ENCODE measurements around the gene THTPA.
"Not testable (repeated sequence)": the region's sequence is repeated elsewhere in the genome, so short reads cannot be mapped to it uniquely, and the experiment has no call there.

THTPA gene

DNA sequence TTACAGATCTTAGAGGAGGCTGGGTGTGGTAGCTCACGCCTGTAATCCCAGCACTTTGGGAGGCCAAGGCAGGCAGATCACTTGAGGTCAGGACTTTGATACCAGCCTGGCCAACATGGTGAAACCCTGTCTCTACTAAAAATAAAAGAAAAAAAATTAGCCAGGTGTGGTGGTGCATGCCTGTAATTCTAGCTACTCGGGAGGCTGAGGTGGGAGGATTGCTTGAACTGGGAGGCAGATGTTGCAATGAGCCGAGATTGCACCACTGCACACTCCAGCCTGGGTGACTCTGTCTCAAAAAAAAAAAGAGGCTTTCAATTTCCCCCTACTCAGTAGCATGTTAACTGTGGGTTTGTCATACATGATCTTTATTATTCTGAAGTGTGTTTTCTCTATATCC lies 38.1 kb downstream of the THTPA start:
- not testable (repeated sequence) for H3K27ac ChIP-seq (ENCODE audit: low read depth, low read length); H3K36me3 ChIP-seq (ENCODE audit: control insufficient read depth, insufficient read depth, low read length); H3K9ac ChIP-seq (ENCODE audit: low read length); H3K27me3 ChIP-seq (ENCODE audit: control insufficient read depth, insufficient read depth, low read length); H3K9me3 ChIP-seq (ENCODE audit: control insufficient read depth, insufficient read depth, low read depth, low read length); H3K4me1 ChIP-seq (ENCODE audit: control insufficient read depth, insufficient read depth, low read length); H3K4me3 ChIP-seq (ENCODE audit: low read depth, low read length)

- Histone ChIP-seq H3K36me3 (ENCODE audit: control insufficient read depth, insufficient read depth, low read length) (no peaks in the 10 kb centered on the region), H3K9me3 (ENCODE audit: control insufficient read depth, insufficient read depth, low read depth, low read length) (no peaks in the 10 kb centered on the region), H3K4me3 (ENCODE audit: low read depth, low read length) (no peak overlapping the region), H3K4me1 (ENCODE audit: control insufficient read depth, insufficient read depth, low read length) (no peaks in the 10 kb centered on the region), H3K27me3 (ENCODE audit: control insufficient read depth, insufficient read depth, low read length) (no peaks in the 10 kb centered on the region), H3K9ac (ENCODE audit: low read length) (no peak overlapping the region), H3K27ac (ENCODE audit: low read depth, low read length) (no peak overlapping the region)
Measured at GRCh38 chr14:23600322-23600707, 44.2 kb downstream of the THTPA start.

DNA sequence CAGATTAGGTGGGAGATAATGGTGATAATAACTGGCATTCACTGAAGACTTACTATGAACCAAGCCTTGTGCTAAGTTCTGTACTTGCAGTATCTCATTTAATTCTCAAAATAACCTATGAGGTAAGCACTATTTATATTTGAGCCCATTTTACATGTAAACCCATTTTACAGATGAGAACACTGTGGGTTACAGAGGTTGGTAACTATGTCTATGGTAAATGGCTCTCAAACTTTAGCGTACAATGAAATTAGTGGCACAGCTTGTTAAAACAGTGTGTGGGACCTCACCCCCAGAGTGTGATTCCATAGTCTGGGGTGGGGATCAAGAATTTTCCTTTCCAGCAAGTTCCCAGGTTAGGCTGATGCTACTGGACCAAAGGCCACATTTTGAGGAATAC lies 44.7 kb downstream of the THTPA start:
- Histone ChIP-seq H3K9ac (ENCODE audit: low read length) (no peak overlapping the region), H3K4me1 (ENCODE audit: control insufficient read depth, insufficient read depth, low read length) (no peaks in the 10 kb centered on the region), H3K27ac (ENCODE audit: low read depth, low read length) (no peak overlapping the region), H3K4me3 (ENCODE audit: low read depth, low read length) (no peak overlapping the region), H3K27me3 (ENCODE audit: control insufficient read depth, insufficient read depth, low read length) (peaks cover under 1% of the 10 kb centered on the region; the same call in 1 of the 2 replicates), H3K9me3 (ENCODE audit: control insufficient read depth, insufficient read depth, low read depth, low read length) (no peaks in the 10 kb centered on the region), H3K36me3 (ENCODE audit: control insufficient read depth, insufficient read depth, low read length) (no peaks in the 10 kb centered on the region)

- Histone ChIP-seq H3K36me3 (ENCODE audit: control insufficient read depth, insufficient read depth, low read length) (no peaks in the 10 kb centered on the region), H3K27me3 (ENCODE audit: control insufficient read depth, insufficient read depth, low read length) (peaks cover 6% of the 10 kb centered on the region; the same call in 1 of the 2 replicates), H3K4me3 (ENCODE audit: low read depth, low read length) (no peak overlapping the region), H3K9me3 (ENCODE audit: control insufficient read depth, insufficient read depth, low read depth, low read length) (no peaks in the 10 kb centered on the region), H3K27ac (ENCODE audit: low read depth, low read length) (no peak overlapping the region), H3K9ac (ENCODE audit: low read length) (no peak overlapping the region), H3K4me1 (ENCODE audit: control insufficient read depth, insufficient read depth, low read length) (no peaks in the 10 kb centered on the region)
Measured at GRCh38 chr14:23601424-23601823, 45.4 kb downstream of the THTPA start.

GRCh38 chr14:23601845-23602180 lies 45.7 kb downstream of the THTPA start:
- Histone ChIP-seq H3K9me3 (ENCODE audit: control insufficient read depth, insufficient read depth, low read depth, low read length) (no peaks in the 10 kb centered on the region), H3K4me3 (ENCODE audit: low read depth, low read length) (no peak overlapping the region), H3K36me3 (ENCODE audit: control insufficient read depth, insufficient read depth, low read length) (no peaks in the 10 kb centered on the region), H3K27ac (ENCODE audit: low read depth, low read length) (no peak overlapping the region), H3K27me3 (ENCODE audit: control insufficient read depth, insufficient read depth, low read length) (peaks cover 10% of the 10 kb centered on the region; the same call in 1 of the 2 replicates), H3K9ac (ENCODE audit: low read length) (no peak overlapping the region), H3K4me1 (ENCODE audit: control insufficient read depth, insufficient read depth, low read length) (no peaks in the 10 kb centered on the region)

DNA sequence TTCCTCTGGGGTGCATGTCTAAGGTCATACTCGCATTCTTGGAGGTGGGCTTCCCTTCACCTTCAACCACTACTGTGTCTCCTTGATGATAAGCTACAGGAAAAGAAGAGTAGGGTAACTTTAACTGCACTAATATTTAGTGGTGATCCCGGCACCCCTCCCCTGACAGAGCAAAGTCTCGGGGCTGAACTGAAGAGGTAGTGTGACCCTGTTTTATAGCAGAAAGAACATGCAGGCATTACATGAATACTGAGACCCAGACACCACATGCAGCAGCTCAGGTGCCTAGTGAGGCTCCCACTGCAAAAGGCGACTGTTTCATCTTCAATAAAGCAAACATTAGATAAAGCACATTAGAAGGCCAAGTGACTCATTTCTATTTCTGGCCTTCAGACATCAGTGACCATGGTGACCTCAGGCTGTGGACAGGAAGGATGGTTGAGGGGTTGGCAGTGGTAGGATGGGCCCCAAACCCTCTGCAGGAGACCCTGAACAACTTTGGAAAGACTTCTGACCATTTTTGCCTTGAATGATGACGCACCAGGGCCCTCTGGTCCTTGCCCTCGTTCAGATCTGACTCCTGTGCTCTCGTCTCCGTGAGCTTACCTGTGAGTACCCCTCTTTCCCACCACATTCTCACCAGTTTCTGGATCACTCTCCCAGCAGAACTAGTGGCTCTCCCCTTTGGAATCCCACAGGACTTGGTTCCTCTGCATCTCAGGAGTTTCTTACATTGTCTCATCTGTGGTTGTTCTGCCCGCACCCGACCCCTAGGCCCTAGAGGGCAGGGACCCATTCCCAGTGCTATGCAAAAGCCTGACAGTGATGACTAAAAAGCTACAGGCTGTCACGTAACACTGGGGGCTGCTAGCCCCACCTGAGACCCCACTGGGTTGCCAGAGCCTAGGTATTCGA lies 46.4 kb downstream of the THTPA start:
- no peaks in the 10 kb centered on the region for H3K36me3 ChIP-seq (ENCODE audit: control insufficient read depth, insufficient read depth, low read length)
- H3K9me3 ChIP-seq (ENCODE audit: control insufficient read depth, insufficient read depth, low read depth, low read length): no peaks in the 10 kb centered on the region
- H3K4me1 ChIP-seq (ENCODE audit: control insufficient read depth, insufficient read depth, low read length): no peaks in the 10 kb centered on the region
- no peak overlapping the region for H3K9ac ChIP-seq (ENCODE audit: low read length)
- H3K27me3 ChIP-seq (ENCODE audit: control insufficient read depth, insufficient read depth, low read length): peaks cover 16% of the 10 kb centered on the region; the same call in 1 of the 2 replicates
- H3K4me3 ChIP-seq (ENCODE audit: low read depth, low read length): no peak overlapping the region
- H3K27ac ChIP-seq (ENCODE audit: low read depth, low read length): no peak overlapping the region

- Histone ChIP-seq H3K9ac (ENCODE audit: low read length) (no peak overlapping the region), H3K4me3 (ENCODE audit: low read depth, low read length) (no peak overlapping the region)
Measured at GRCh38 chr14:23603103-23603502, 47.0 kb downstream of the THTPA start.

DNA sequence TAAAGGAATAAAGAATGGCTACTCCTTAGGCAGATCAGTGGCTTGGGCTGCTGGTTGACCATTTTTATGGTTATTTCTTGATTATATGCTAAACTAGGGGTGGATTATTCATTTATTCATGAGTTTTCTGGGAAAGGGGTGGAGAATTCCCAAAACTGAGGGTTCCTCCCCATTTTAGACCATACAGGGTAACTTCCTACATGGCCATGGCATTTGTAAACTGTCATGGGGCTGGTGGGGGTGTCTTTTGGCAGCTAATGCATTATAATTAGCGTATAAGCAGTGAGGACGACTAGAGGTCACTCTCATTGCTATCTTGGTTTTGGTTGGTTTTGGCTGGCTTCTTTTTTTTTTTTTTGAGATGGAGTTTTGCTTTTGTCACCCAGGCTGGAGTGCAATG lies 48.1 kb downstream of the THTPA start:
- Histone ChIP-seq H3K9me3 (ENCODE audit: control insufficient read depth, insufficient read depth, low read depth, low read length) (no peaks in the 10 kb centered on the region), H3K4me3 (ENCODE audit: low read depth, low read length) (no peak overlapping the region), H3K27ac (ENCODE audit: low read depth, low read length) (no peak overlapping the region), H3K9ac (ENCODE audit: low read length) (no peak overlapping the region), H3K36me3 (ENCODE audit: control insufficient read depth, insufficient read depth, low read length) (no peaks in the 10 kb centered on the region), H3K4me1 (ENCODE audit: control insufficient read depth, insufficient read depth, low read length) (no peaks in the 10 kb centered on the region), H3K27me3 (ENCODE audit: control insufficient read depth, insufficient read depth, low read length) (peaks cover 19% of the 10 kb centered on the region; the same call in 1 of the 2 replicates)

More at GRCh38 chr14:23603103-23603502, 47.0 kb downstream of the THTPA start:
- peaks cover 19% of the 10 kb centered on the region; the same call in 1 of the 2 replicates for H3K27me3 ChIP-seq (ENCODE audit: control insufficient read depth, insufficient read depth, low read length)
- no peaks in the 10 kb centered on the region for H3K9me3 ChIP-seq (ENCODE audit: control insufficient read depth, insufficient read depth, low read depth, low read length)
- no peaks in the 10 kb centered on the region for H3K4me1 ChIP-seq (ENCODE audit: control insufficient read depth, insufficient read depth, low read length)
- no peak overlapping the region for H3K27ac ChIP-seq (ENCODE audit: low read depth, low read length)
- H3K36me3 ChIP-seq (ENCODE audit: control insufficient read depth, insufficient read depth, low read length): no peaks in the 10 kb centered on the region

- H3K9me3 ChIP-seq (ENCODE audit: control insufficient read depth, insufficient read depth, low read depth, low read length): peaks cover 4% of the 10 kb centered on the region; the same call in 1 of the 2 replicates
- no peaks in the 10 kb centered on the region for H3K36me3 ChIP-seq (ENCODE audit: control insufficient read depth, insufficient read depth, low read length)
- no peaks in the 10 kb centered on the region for H3K4me1 ChIP-seq (ENCODE audit: control insufficient read depth, insufficient read depth, low read length)
- H3K4me3 ChIP-seq (ENCODE audit: low read depth, low read length): no peak overlapping the region
- H3K27ac ChIP-seq (ENCODE audit: low read depth, low read length): no peak overlapping the region
- peaks cover 19% of the 10 kb centered on the region; the same call in 1 of the 2 replicates for H3K27me3 ChIP-seq (ENCODE audit: control insufficient read depth, insufficient read depth, low read length)
- no peak overlapping the region for H3K9ac ChIP-seq (ENCODE audit: low read length)
Measured at GRCh38 chr14:23604675-23605170, 48.7 kb downstream of the THTPA start.

- Histone ChIP-seq H3K4me1 (ENCODE audit: control insufficient read depth, insufficient read depth, low read length) (no peaks in the 10 kb centered on the region), H3K4me3 (ENCODE audit: low read depth, low read length) (no peak overlapping the region), H3K9me3 (ENCODE audit: control insufficient read depth, insufficient read depth, low read depth, low read length) (peaks cover 9% of the 10 kb centered on the region), H3K27ac (ENCODE audit: low read depth, low read length) (no peak overlapping the region), H3K9ac (ENCODE audit: low read length) (no peak overlapping the region), H3K36me3 (ENCODE audit: control insufficient read depth, insufficient read depth, low read length) (no peaks in the 10 kb centered on the region), H3K27me3 (ENCODE audit: control insufficient read depth, insufficient read depth, low read length) (peaks cover 19% of the 10 kb centered on the region; the same call in 1 of the 2 replicates)
Measured at GRCh38 chr14:23605931-23606585, 50.0 kb downstream of the THTPA start.

GRCh38 chr14:23608454-23608853 lies 52.4 kb downstream of the THTPA start:
- H3K4me3 ChIP-seq (ENCODE audit: low read depth, low read length): no peak overlapping the region
- no peaks in the 10 kb centered on the region for H3K36me3 ChIP-seq (ENCODE audit: control insufficient read depth, insufficient read depth, low read length)
- H3K9me3 ChIP-seq (ENCODE audit: control insufficient read depth, insufficient read depth, low read depth, low read length): peaks cover 9% of the 10 kb centered on the region
- H3K4me1 ChIP-seq (ENCODE audit: control insufficient read depth, insufficient read depth, low read length): no peaks in the 10 kb centered on the region
- no peak overlapping the region for H3K9ac ChIP-seq (ENCODE audit: low read length)
- H3K27me3 ChIP-seq (ENCODE audit: control insufficient read depth, insufficient read depth, low read length): peaks cover 19% of the 10 kb centered on the region; the same call in 1 of the 2 replicates
- no peak overlapping the region for H3K27ac ChIP-seq (ENCODE audit: low read depth, low read length)

All from HUES6 (cell line).